Colon (tissue), 2 donors: ENCODE data around the gene KAZN.

Experiments used
- FAIRE-seq: peaks from 2 replicates; lab custom pipeline; 2012; peaks lifted over from hg19 to GRCh38; lab: Jason Lieb, UNC
- donor health status: control.
- donor health status: control.

Gene KAZN

GRCh38 chr1:15148004-15148403 is 549.5 kb downstream of the KAZN start:
- FAIRE-seq, result no peak

DNA sequence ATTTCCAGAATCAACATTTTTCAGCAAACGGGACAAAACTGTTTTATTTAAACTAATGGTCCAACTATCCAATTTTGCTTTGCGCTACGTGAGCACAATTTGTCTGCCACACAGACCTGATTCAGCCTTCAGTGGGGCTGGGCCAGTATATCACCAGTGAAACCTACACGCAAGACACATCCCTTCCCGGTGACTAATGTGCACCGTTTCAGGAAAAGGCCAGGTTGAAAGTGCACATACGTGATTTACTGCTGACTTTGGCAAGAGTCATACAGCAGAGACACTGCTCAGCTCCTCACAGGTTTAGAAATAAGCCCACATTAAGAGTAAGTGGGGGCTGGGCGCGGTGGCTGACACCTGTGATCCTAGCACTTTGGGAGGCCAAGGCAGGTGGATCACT is 550.0 kb downstream of the KAZN start:
- FAIRE-seq, result no peak

- no peak for FAIRE-seq
Measured at GRCh38 chr1:15148941-15149340, 550.5 kb downstream of the KAZN start.

DNA sequence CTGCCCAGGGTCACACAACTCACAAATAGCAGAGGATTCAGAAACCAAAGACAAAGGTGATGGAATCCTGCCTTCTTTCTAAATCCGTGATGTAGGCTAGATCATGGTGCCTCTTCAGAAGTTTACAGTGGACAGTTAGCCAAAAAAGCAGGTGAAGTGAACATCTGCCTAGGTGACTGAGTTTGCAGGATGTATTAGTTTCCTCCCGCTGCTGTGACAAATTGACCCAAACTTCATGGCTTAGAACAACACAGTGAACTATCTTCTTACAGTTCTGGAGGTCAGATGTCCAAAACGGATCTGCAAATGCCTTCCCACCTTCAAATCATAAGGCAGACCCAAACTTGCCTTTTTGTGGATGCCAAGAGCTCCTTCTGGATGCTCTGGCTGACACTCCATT is 551.9 kb downstream of the KAZN start:
- no peak for FAIRE-seq

- no peak for FAIRE-seq
Measured at GRCh38 chr1:15151377-15151806, 552.9 kb downstream of the KAZN start.

DNA sequence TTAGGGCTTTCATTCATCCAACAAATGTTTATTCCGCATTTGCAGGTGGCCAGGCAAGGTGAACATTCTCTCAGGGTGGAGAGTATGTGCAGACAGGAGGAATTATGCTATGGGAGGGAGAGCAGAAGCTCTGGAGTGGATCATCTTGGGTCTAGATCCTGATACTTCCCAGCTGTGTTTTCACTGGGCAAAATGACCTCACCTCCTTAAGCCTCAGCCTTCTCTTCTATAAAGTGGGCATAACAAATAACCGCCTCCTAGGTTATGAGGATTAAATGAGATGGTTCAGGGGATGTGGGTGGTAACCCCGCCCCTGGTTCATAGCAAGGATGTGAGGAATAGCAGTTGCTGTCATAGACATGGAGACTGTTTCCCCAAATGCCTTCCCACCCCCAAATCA is 553.4 kb downstream of the KAZN start:
- no peak for FAIRE-seq

GRCh38 chr1:15152318-15153183 is 554.1 kb downstream of the KAZN start:
- no peak for FAIRE-seq

- FAIRE-seq, result no peak
Measured at GRCh38 chr1:15153184-15153841, 554.8 kb downstream of the KAZN start, which contains the start of gene TMEM51. Gene TMEM51 (plus strand): TSS chr1:15153747. CDS start chr1:15215088, 61,341 bp downstream.

- FAIRE-seq, result no peak
Measured at GRCh38 chr1:15153842-15154479, 555.5 kb downstream of the KAZN start.

- FAIRE-seq, result no peak
Measured at GRCh38 chr1:15154480-15155036, 556.1 kb downstream of the KAZN start.

GRCh38 chr1:15155191-15155590 is 556.7 kb downstream of the KAZN start:
- FAIRE-seq, result no peak

DNA sequence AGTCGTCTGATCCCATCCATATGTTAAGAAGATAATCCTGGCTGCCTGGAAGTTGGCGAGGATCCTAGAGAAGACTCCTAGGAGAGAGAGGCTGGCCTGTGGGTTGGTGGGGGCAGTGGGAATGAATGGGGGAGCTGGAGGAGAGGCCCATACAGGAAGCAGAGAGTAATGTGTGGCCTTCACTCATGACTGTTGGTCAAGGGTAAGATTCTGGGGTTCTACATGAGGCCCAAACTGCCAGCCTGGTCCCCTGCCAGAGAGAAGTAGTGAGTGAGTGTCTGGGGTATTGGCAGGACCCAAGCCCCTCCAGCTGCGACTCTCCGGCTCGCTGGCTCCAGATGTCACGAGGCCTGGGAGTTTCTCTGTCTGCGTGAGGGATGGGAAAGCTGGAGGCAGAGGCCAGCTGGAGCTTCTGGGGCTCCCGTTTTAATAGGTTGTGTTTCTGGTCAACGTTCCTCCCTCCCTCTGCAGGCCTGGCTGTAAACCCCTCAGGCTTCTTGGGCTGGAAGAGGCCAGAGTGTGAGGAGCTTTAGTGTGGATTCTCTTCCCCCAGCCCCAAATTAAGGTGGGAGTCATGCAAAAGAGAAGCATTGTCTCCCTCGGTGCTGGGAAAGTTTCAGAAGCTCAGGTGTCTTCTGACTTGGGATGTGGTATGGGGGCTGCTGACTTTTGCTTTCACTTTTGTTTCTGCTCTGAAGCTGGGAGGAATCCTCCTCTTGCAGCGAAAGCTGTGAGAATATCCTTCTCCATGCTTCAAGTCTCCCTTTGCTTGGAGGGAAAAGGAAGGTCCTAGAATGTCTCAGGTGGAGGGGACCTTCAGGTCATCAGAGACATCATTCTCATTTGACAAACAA is 557.6 kb downstream of the KAZN start:
- FAIRE-seq, result no peak

DNA sequence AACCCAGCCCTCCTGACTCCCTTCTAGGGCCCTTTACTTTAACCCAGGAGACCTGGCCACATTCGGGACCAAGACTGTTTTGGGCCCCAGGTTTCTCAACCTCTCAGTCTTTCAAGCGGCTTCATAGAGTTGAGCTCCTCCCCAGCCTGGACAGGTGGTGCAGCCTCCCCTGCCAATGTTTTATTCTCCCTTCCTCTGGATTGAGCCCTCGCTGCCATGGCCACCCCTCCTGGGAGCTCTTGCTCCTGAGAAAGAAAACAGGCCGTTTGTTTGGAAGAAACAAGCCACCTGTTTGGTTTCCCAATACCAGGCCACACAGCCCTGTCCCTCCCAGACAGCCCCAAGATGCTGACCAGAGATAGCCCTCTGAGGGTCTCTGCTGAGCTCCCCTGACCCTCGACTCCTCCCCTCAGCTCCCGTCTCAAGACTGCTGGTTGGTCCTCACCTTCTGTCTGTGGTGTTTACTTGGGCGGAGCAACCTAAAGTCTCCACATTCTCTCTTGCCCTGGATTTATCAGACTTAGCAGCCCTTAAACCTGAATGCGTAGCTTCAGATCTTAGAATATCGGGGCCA is 558.4 kb downstream of the KAZN start:
- FAIRE-seq, result no peak

- no peak for FAIRE-seq
Measured at GRCh38 chr1:15157524-15158399, 559.3 kb downstream of the KAZN start.

- FAIRE-seq, result no peak
Measured at GRCh38 chr1:15158506-15159165, 560.2 kb downstream of the KAZN start.

GRCh38 chr1:15159166-15159555 is 560.7 kb downstream of the KAZN start:
- FAIRE-seq, result no peak

- no peak for FAIRE-seq
Measured at GRCh38 chr1:15160626-15161025, 562.1 kb downstream of the KAZN start.

DNA sequence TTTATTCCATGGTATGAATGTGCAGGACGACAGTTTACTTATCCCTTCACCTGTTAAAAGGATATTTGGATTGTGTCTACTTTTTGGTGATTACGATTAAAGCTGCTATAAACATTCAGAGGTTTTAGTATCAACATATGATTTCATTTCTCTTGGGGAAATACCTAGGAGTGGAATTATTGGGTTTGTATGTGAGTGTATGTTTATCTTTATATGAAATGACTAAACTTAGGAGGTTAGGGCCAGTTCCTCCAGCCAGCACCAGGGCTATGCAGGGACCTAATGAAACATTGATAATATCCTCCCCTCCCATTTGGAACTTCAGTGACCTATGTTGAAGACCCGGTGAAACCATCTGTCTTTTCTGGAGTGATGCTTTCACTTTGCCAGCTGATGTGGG is 568.9 kb downstream of the KAZN start:
- no peak for FAIRE-seq
